A549 (cell line): ENCODE data around the gene WDR18. TPM values are rescaled to one million over a fixed set of nuclear protein-coding genes. Genes with fewer than 3 reads are reported as not detected.

Experiments
- ATAC-seq, 2 experiments: fragments of 200-7000 bp in 1 of 2; fragments of >200 bp in 1 of 2; cut with Nextera tagmentation in 1 of 2; cut with Tn5 transposase in 1 of 2; 3 replicates each; pipeline versions ENCODE4 v1.8.0 to v1.9.1; 2018 to 2020; ENCODE audit warnings: mild to moderate bottlenecking in 1 of 2, moderate library complexity in 1 of 2
- CTCF ChIA-PET: fragments of 300-600 bp; sonication (Branson Sonifier 250); formaldehyde crosslinking; extraction: SDS; loops from one replicate; lab custom pipeline; 2021; ENCODE audit warnings: antibody characterized with exemption, inconsistent platforms; lab: Yijun Ruan, JAX
- POLR2A ChIA-PET: fragments of 350-600 bp; formaldehyde crosslinking; extraction: SDS; loops from one replicate; lab custom pipeline; 2021; ENCODE audit warnings: antibody characterized with exemption, inconsistent platforms; lab: Yijun Ruan, JAX
- DNase-seq, 2 experiments: peaks; one replicate each; pipeline versions ENCODE4 v3.0.0 to v3.0.0-alpha.2; 2011 to 2016; ENCODE audit warnings: low read depth in 1 of 2, low spot score in 1 of 2
- FAIRE-seq: peaks from 2 replicates; lab custom pipeline; 2011; peaks lifted over from hg19 to GRCh38; lab: Jason Lieb, UNC
- H3K27ac ChIP-seq, 2 experiments: fragments of >200 bp; sonication (Bioruptor Twin); formaldehyde crosslinking; 3 replicates each; pipeline ENCODE4 v1.5.1; 2016 to 2017
- H3K4me1 ChIP-seq: fragments of >200 bp; sonication (Bioruptor Twin); formaldehyde crosslinking; 3 replicates; pipeline ENCODE4 v1.6.1; 2016
- H3K4me2 ChIP-seq: fragments of >200 bp; sonication (Bioruptor Twin); formaldehyde crosslinking; 3 replicates; pipeline ENCODE4 v1.6.1; 2016
- H3K4me3 ChIP-seq: fragments of >200 bp; sonication (Bioruptor Twin); formaldehyde crosslinking; 3 replicates; pipeline ENCODE4 v1.5.1; 2016
- H3K9me3 ChIP-seq: fragments of >200 bp; sonication (Bioruptor Twin); formaldehyde crosslinking; 3 replicates; pipeline ENCODE4 v1.6.1; 2016
- CBX2 ChIP-seq: fragments of 200-600 bp; sonication (generic); IDR thresholded peaks from 2 replicates; pipeline ENCODE4 v1.6.1; 2016; ENCODE audit warnings: low read depth, mild to moderate bottlenecking, borderline replicate concordance
- CHD4 ChIP-seq: fragments of 200-600 bp; sonication (generic); IDR thresholded peaks from 2 replicates; pipeline ENCODE4 v1.6.1; 2016; ENCODE audit warnings: antibody characterized with exemption, mild to moderate bottlenecking, borderline replicate concordance
- HOXB13 ChIP-seq: fragments of 250-450 bp; sonication (Bioruptor Pico); IDR thresholded peaks from 2 replicates; pipeline ENCODE4 v1.5.0; 2020; ENCODE audit warnings: low read depth, mild to moderate bottlenecking, moderate library complexity
- HOXB5 ChIP-seq: fragments of 250-450 bp; sonication (Bioruptor Pico); IDR thresholded peaks from 2 replicates; pipeline ENCODE4 v1.5.0; 2020; ENCODE audit warnings: mild to moderate bottlenecking, moderate library complexity
- JUN ChIP-seq, 2 experiments: fragments of >200 bp; sonication (Bioruptor Twin); formaldehyde crosslinking; IDR thresholded peaks; 2 replicates in 1 of 2; 3 replicates in 1 of 2; pipeline ENCODE4 v1.6.1; 2016 to 2017
- JUNB ChIP-seq: fragments of >200 bp; sonication (Bioruptor Twin); formaldehyde crosslinking; IDR thresholded peaks from 2 replicates; pipeline ENCODE4 v1.6.1; 2016
- KDM1A ChIP-seq: fragments of 200-600 bp; sonication (generic); IDR thresholded peaks from 2 replicates; pipeline ENCODE4 v1.6.1; 2016; ENCODE audit warnings: low read depth, mild to moderate bottlenecking
- KDM5A ChIP-seq: fragments of 200-600 bp; sonication (generic); IDR thresholded peaks from 2 replicates; pipeline ENCODE4 v1.6.1; 2016; ENCODE audit warnings: antibody characterized with exemption, mild to moderate bottlenecking
- MAX ChIP-seq: IDR thresholded peaks from 2 replicates; pipeline ENCODE4 v1.6.1; 2012
- NFE2L2 ChIP-seq: fragments of 150-350 bp; conservative IDR thresholded peaks from 2 replicates; pipeline ENCODE4 v1.6.1; 2014; ENCODE audit warnings: low read length
- POLR2A ChIP-seq: IDR thresholded peaks from 2 replicates; pipeline ENCODE4 v1.6.1; 2012; ENCODE audit warnings: mild to moderate bottlenecking, low read length
- RAD21 ChIP-seq, 2 experiments: fragments of >200 bp in 1 of 2; sonication (Bioruptor Twin) in 1 of 2; formaldehyde crosslinking in 1 of 2; IDR thresholded peaks in 1 of 2; conservative IDR thresholded peaks in 1 of 2; 2 replicates in 1 of 2; 3 replicates in 1 of 2; pipeline ENCODE4 v1.6.1; 2012 to 2018; ENCODE audit warnings: inconsistent platforms in 1 of 2
- RCOR1 ChIP-seq: fragments of 150-350 bp; IDR thresholded peaks from 2 replicates; pipeline ENCODE4 v1.6.1; 2014; ENCODE audit warnings: antibody characterized with exemption, low read length, low read depth
- RNF2 ChIP-seq: fragments of 200-600 bp; sonication (generic); IDR thresholded peaks from 2 replicates; pipeline ENCODE4 v1.6.1; 2016; ENCODE audit warnings: low read depth, mild to moderate bottlenecking, antibody characterized with exemption, moderate library complexity, borderline replicate concordance
- TFCP2L1 ChIP-seq: fragments of 250-450 bp; sonication (Bioruptor Pico); IDR thresholded peaks from 2 replicates; pipeline ENCODE4 v1.5.0; 2021; ENCODE audit warnings: mild to moderate bottlenecking
- ZFP36 ChIP-seq: fragments of 450-650 bp; IDR thresholded peaks from 2 replicates; pipeline ENCODE4 v1.6.1; 2014; ENCODE audit warnings: borderline replicate concordance; ENCODE audit not compliant: partially characterized antibody
- WGBS: methylation state at CpG from one replicate; pipeline ENCODE4 v1.1.6; 2017; ENCODE audit errors: missing lambda C conversion rate; 5-methylcytosine and 5-hydroxymethylcytosine counted together
- polyA plus RNA-seq, 4 experiments: library from polyadenylated mRNA; depleted of rRNA in 3 of 4; stranded (reverse); fragments of >200 nt; fragmentation: RNase III in 1 of 4; extraction: RNeasy Plus Mini Kit Qiagen cat#74134 plus additional on column Dnase treatment in 1 of 4; gene quantifications; 2 replicates in 3 of 4; 3 replicates in 1 of 4; pipeline ENCODE4 v1.2.3, GENCODE V29; 2011 to 2017
- small RNA-seq, 6 experiments: library from RNA; depleted of rRNA; stranded (forward); fragments of <200 nt; gene quantifications; one replicate each; pipeline ENCODE3, GENCODE V24; 2012

The WDR18 gene
- polyA plus RNA-seq, 2 of the 4 experiments (the other 2 are of a cell fraction) = 23.8 to 48.9 TPM

GRCh38 chr19:1041835-1042685 is 57.9 kb downstream of the WDR18 start:
- peak overlapping the region; percentile 51 for H3K4me3 ChIP-seq
- H3K4me2 ChIP-seq = peak overlapping the region; percentile 96
- peak overlapping the region; percentile 94 to 96 for H3K27ac ChIP-seq
- TF ChIP-seq JUN (IDR thresholded peaks at IDR 0.05) = peak in 1 of 2 experiments; percentile 52; a peak in 2 of 5 replicates
- no peak for TF ChIP-seq RNF2
- TF ChIP-seq KDM5A = no peak
- TF ChIP-seq POLR2A = peak; percentile 33; the same call in 1 of the 2 replicates
- no peak for TF ChIP-seq HOXB13 (CRISPR knock-in tag)
- peak; percentile 85 for TF ChIP-seq RCOR1
- peak; percentile 70; the same call in 1 of the 2 replicates for TF ChIP-seq CHD4
- TF ChIP-seq TFCP2L1 (CRISPR knock-in tag) = no peak
- TF ChIP-seq JUNB = no peak
- TF ChIP-seq NFE2L2 = no peak
- peak; percentile 65 for TF ChIP-seq MAX
- TF ChIP-seq KDM1A = peak; percentile 73; the same call in 1 of the 2 replicates
- peak; percentile 1 for TF ChIP-seq ZFP36
- no peak for TF ChIP-seq CBX2
- TF ChIP-seq, all 56 proteins: peak for 7
- Histone ChIP-seq H3K9me3 (no peaks in the 10 kb centered on the region), H3K4me1 (peaks cover 19% of the 10 kb centered on the region)
- POLR2A ChIA-PET = interaction anchor here (0.5 to 2.3 kb wide), 3 partner anchors 14 to 227 kb away, joined by 3 to 6 read pairs (median 3); no protein-coding TSS in a partner anchor
- peak; percentile 81 to 97 for DNase-seq
- peak; percentile 58 to 72 for ATAC-seq
- WGBS = 4% methylated on average over 4 of the region's 43 CpGs
- CTCF ChIA-PET = interaction anchor here (1.3 to 2.0 kb wide), 7 partner anchors 12 to 224 kb away, joined by 3 to 6 read pairs (median 3); no protein-coding TSS in a partner anchor
- no peak for FAIRE-seq

- H3K27ac ChIP-seq = peak overlapping the region; percentile 94 to 96
- ATAC-seq = peak in 1 of 2 experiments; percentile 0; a peak in 1 of 6 replicates
- WGBS = 37% methylated on average over 4 of the region's 23 CpGs
- peak in 1 of 2 experiments; percentile 63 for DNase-seq
- CTCF ChIA-PET = interaction anchor here (1.2 to 2.0 kb wide), 6 partner anchors 10 to 223 kb away, joined by 3 to 6 read pairs (median 3); no protein-coding TSS in a partner anchor
- peaks cover 19% of the 10 kb centered on the region for H3K4me1 ChIP-seq
- peak overlapping the region; percentile 51 for H3K4me3 ChIP-seq
- H3K9me3 ChIP-seq = no peaks in the 10 kb centered on the region
- peak overlapping the region; percentile 96 for H3K4me2 ChIP-seq
- TF ChIP-seq RAD21 (conservative IDR thresholded peaks at IDR 0.05 in 1 of 2, IDR thresholded peaks at IDR 0.05 in 1 of 2) (no peak), HOXB5 (CRISPR knock-in tag) (no peak), CBX2 (no peak)
- TF ChIP-seq, all 56 proteins: peak for 0
- no peak for FAIRE-seq
- POLR2A ChIA-PET = interaction anchor here (2.3 kb wide), 1 partner anchor 226 kb away, joined by 6 read pairs; no protein-coding TSS in a partner anchor
These were observed 58.8 kb downstream of the WDR18 start for GRCh38 chr19:1042689-1043511.

Small RNA genes lying within 50 kb of the gene (small RNA-seq; reads per million reads assigned to genes)
- gene RNU6-2 = 0.08 to 18.1 (median 4.7) reads per million in 6 experiments

Other genes starting within 250 kb of the WDR18 start
- gene MISP, start 233.2 kb upstream of the WDR18 start, polyA plus RNA-seq (2011; rRNA removed) = 38.3 and 46.5 TPM in 2 replicates
- gene MISP, start 233.2 kb upstream of the WDR18 start, polyA plus RNA-seq (2017; fragmentation: RNase III; extraction: RNeasy Plus Mini Kit Qiagen cat#74134 plus additional on column Dnase treatment) = 56.9 to 62.7 TPM (median 61.4 TPM) in 3 replicates
- gene PTBP1, start 186.9 kb upstream of the WDR18 start, polyA plus RNA-seq (2011; rRNA removed) = 144 and 207 TPM in 2 replicates
- gene PTBP1, start 186.9 kb upstream of the WDR18 start, polyA plus RNA-seq (2017; fragmentation: RNase III; extraction: RNeasy Plus Mini Kit Qiagen cat#74134 plus additional on column Dnase treatment) = 264 to 299 TPM (median 285 TPM) in 3 replicates
- 2.6 and 3.2 TPM in 2 replicates for gene PLPPR3, start 162.4 kb upstream of the WDR18 start, polyA plus RNA-seq (2011; rRNA removed)
- 3.5 to 4.2 TPM (median 3.7 TPM) in 3 replicates for gene PLPPR3, start 162.4 kb upstream of the WDR18 start, polyA plus RNA-seq (2017; fragmentation: RNase III; extraction: RNeasy Plus Mini Kit Qiagen cat#74134 plus additional on column Dnase treatment)
- 0.15 and 0.31 TPM in 2 replicates for gene AZU1, start 156.5 kb upstream of the WDR18 start, polyA plus RNA-seq (2011; rRNA removed)
- 0.26 to 0.55 TPM (median 0.32 TPM) in 3 replicates for gene AZU1, start 156.5 kb upstream of the WDR18 start, polyA plus RNA-seq (2017; fragmentation: RNase III; extraction: RNeasy Plus Mini Kit Qiagen cat#74134 plus additional on column Dnase treatment)
- 0.21 and 0.36 TPM in 2 replicates for gene PRTN3, start 143.3 kb upstream of the WDR18 start, polyA plus RNA-seq (2011; rRNA removed)
- 0.18 to 0.39 TPM (median 0.24 TPM) in 3 replicates for gene PRTN3, start 143.3 kb upstream of the WDR18 start, polyA plus RNA-seq (2017; fragmentation: RNase III; extraction: RNeasy Plus Mini Kit Qiagen cat#74134 plus additional on column Dnase treatment)
- 0.15 and 0.35 TPM in 2 replicates for gene ELANE, start 132.0 kb upstream of the WDR18 start, polyA plus RNA-seq (2011; rRNA removed)
- gene ELANE, start 132.0 kb upstream of the WDR18 start, polyA plus RNA-seq (2017; fragmentation: RNase III; extraction: RNeasy Plus Mini Kit Qiagen cat#74134 plus additional on column Dnase treatment) = 0.14 to 0.15 TPM (median 0.15 TPM) in 3 replicates
- gene CFD, start 124.7 kb upstream of the WDR18 start, polyA plus RNA-seq (2011; rRNA removed) = 7.6 TPM in 2 replicates
- 13.8 to 14.8 TPM (median 14.3 TPM) in 3 replicates for gene CFD, start 124.7 kb upstream of the WDR18 start, polyA plus RNA-seq (2017; fragmentation: RNase III; extraction: RNeasy Plus Mini Kit Qiagen cat#74134 plus additional on column Dnase treatment)
- 8.0 TPM in 2 replicates for gene MED16, start 91.2 kb upstream of the WDR18 start, polyA plus RNA-seq (2011; rRNA removed)
- gene MED16, start 91.2 kb upstream of the WDR18 start, polyA plus RNA-seq (2017; fragmentation: RNase III; extraction: RNeasy Plus Mini Kit Qiagen cat#74134 plus additional on column Dnase treatment) = 11.9 to 13.9 TPM (median 12.7 TPM) in 3 replicates
- gene RNU6-9, start 90.9 kb upstream of the WDR18 start, polyA plus RNA-seq (2011; rRNA removed) = not detected in 2 replicates
- gene RNU6-9, start 90.9 kb upstream of the WDR18 start, polyA plus RNA-seq (2017; fragmentation: RNase III; extraction: RNeasy Plus Mini Kit Qiagen cat#74134 plus additional on column Dnase treatment) = not detected in 3 replicates
- gene R3HDM4, start 71.1 kb upstream of the WDR18 start, polyA plus RNA-seq (2011; rRNA removed) = 16.9 and 22.7 TPM in 2 replicates
- gene R3HDM4, start 71.1 kb upstream of the WDR18 start, polyA plus RNA-seq (2017; fragmentation: RNase III; extraction: RNeasy Plus Mini Kit Qiagen cat#74134 plus additional on column Dnase treatment) = 18.8 to 24.8 TPM (median 20.7 TPM) in 3 replicates
- gene KISS1R, start 67.0 kb upstream of the WDR18 start, polyA plus RNA-seq (2011; rRNA removed) = 0.05 and 0.14 TPM in 2 replicates
- gene KISS1R, start 67.0 kb upstream of the WDR18 start, polyA plus RNA-seq (2017; fragmentation: RNase III; extraction: RNeasy Plus Mini Kit Qiagen cat#74134 plus additional on column Dnase treatment) = 0.18 to 0.79 TPM (median 0.38 TPM) in 3 replicates
- gene ARID3A, start 58.3 kb upstream of the WDR18 start, polyA plus RNA-seq (2011; rRNA removed) = 3.3 and 3.4 TPM in 2 replicates
- gene ARID3A, start 58.3 kb upstream of the WDR18 start, polyA plus RNA-seq (2017; fragmentation: RNase III; extraction: RNeasy Plus Mini Kit Qiagen cat#74134 plus additional on column Dnase treatment) = 4.6 to 6.1 TPM (median 5.4 TPM) in 3 replicates
- gene GRIN3B, start 16.1 kb downstream of the WDR18 start, polyA plus RNA-seq (2011; rRNA removed) = 0.65 and 0.67 TPM in 2 replicates
- gene GRIN3B, start 16.1 kb downstream of the WDR18 start, polyA plus RNA-seq (2017; fragmentation: RNase III; extraction: RNeasy Plus Mini Kit Qiagen cat#74134 plus additional on column Dnase treatment) = 1.1 to 1.5 TPM (median 1.5 TPM) in 3 replicates
- 45.6 and 53.3 TPM in 2 replicates for gene TMEM259, start 36.8 kb downstream of the WDR18 start, polyA plus RNA-seq (2011; rRNA removed)
- gene TMEM259, start 36.8 kb downstream of the WDR18 start, polyA plus RNA-seq (2017; fragmentation: RNase III; extraction: RNeasy Plus Mini Kit Qiagen cat#74134 plus additional on column Dnase treatment) = 71.1 to 82.2 TPM (median 78.3 TPM) in 3 replicates
- not detected in 2 replicates for gene RNU6-2, start 37.2 kb downstream of the WDR18 start, polyA plus RNA-seq (2011; rRNA removed)
- not detected in 3 replicates for gene RNU6-2, start 37.2 kb downstream of the WDR18 start, polyA plus RNA-seq (2017; fragmentation: RNase III; extraction: RNeasy Plus Mini Kit Qiagen cat#74134 plus additional on column Dnase treatment)
- gene CNN2, start 42.3 kb downstream of the WDR18 start, polyA plus RNA-seq (2011; rRNA removed) = 31.7 and 32.2 TPM in 2 replicates
- 99.3 to 115 TPM (median 101 TPM) in 3 replicates for gene CNN2, start 42.3 kb downstream of the WDR18 start, polyA plus RNA-seq (2017; fragmentation: RNase III; extraction: RNeasy Plus Mini Kit Qiagen cat#74134 plus additional on column Dnase treatment)
- gene ABCA7, start 55.8 kb downstream of the WDR18 start, polyA plus RNA-seq (2011; rRNA removed) = 5.0 and 6.6 TPM in 2 replicates
- 8.8 to 13.5 TPM (median 12.6 TPM) in 3 replicates for gene ABCA7, start 55.8 kb downstream of the WDR18 start, polyA plus RNA-seq (2017; fragmentation: RNase III; extraction: RNeasy Plus Mini Kit Qiagen cat#74134 plus additional on column Dnase treatment)
- 0.48 and 1.2 TPM in 2 replicates for gene ARHGAP45, start 82.8 kb downstream of the WDR18 start, polyA plus RNA-seq (2011; rRNA removed)
- 1.5 to 1.9 TPM (median 1.8 TPM) in 3 replicates for gene ARHGAP45, start 82.8 kb downstream of the WDR18 start, polyA plus RNA-seq (2017; fragmentation: RNase III; extraction: RNeasy Plus Mini Kit Qiagen cat#74134 plus additional on column Dnase treatment)
- 81.0 and 99.6 TPM in 2 replicates for gene POLR2E, start 111.0 kb downstream of the WDR18 start, polyA plus RNA-seq (2011; rRNA removed)
- 170 to 181 TPM (median 172 TPM) in 3 replicates for gene POLR2E, start 111.0 kb downstream of the WDR18 start, polyA plus RNA-seq (2017; fragmentation: RNase III; extraction: RNeasy Plus Mini Kit Qiagen cat#74134 plus additional on column Dnase treatment)
- gene GPX4, start 119.6 kb downstream of the WDR18 start, polyA plus RNA-seq (2011; rRNA removed) = 223 and 248 TPM in 2 replicates
- 370 to 402 TPM (median 394 TPM) in 3 replicates for gene GPX4, start 119.6 kb downstream of the WDR18 start, polyA plus RNA-seq (2017; fragmentation: RNase III; extraction: RNeasy Plus Mini Kit Qiagen cat#74134 plus additional on column Dnase treatment)
- 6.8 and 8.4 TPM in 2 replicates for gene SBNO2, start 189.9 kb downstream of the WDR18 start, polyA plus RNA-seq (2011; rRNA removed)
- gene SBNO2, start 189.9 kb downstream of the WDR18 start, polyA plus RNA-seq (2017; fragmentation: RNase III; extraction: RNeasy Plus Mini Kit Qiagen cat#74134 plus additional on column Dnase treatment) = 27.0 to 32.0 TPM (median 27.7 TPM) in 3 replicates
- gene STK11, start 221.4 kb downstream of the WDR18 start, polyA plus RNA-seq (2011; rRNA removed) = 12.2 and 16.2 TPM in 2 replicates
- 33.6 to 34.2 TPM (median 34.0 TPM) in 3 replicates for gene STK11, start 221.4 kb downstream of the WDR18 start, polyA plus RNA-seq (2017; fragmentation: RNase III; extraction: RNeasy Plus Mini Kit Qiagen cat#74134 plus additional on column Dnase treatment)